DOHH2 (cell line): ENCODE data around the gene CHI3L1.

Source experiments
- H3F3A ChIP-seq: fragments of 200-600 bp; sonication (generic), shearing (Covaris generic); 2 replicates; pipeline ENCODE4 v1.6.0; 2016; ENCODE audit warnings: antibody characterized with exemption, mild to moderate bottlenecking; ENCODE audit not compliant: control insufficient read depth, insufficient read depth
- H3K27ac ChIP-seq: fragments of 200-600 bp; sonication (generic); 2 replicates; pipeline ENCODE4 v1.5.1; 2014; ENCODE audit warnings: low read depth, mild to moderate bottlenecking, low read length, moderate library complexity
- H3K27me3 ChIP-seq: fragments of 200-600 bp; sonication (generic); 2 replicates; pipeline ENCODE4 v1.6.1; 2014; ENCODE audit warnings: mild to moderate bottlenecking, low read length, mixed read lengths; ENCODE audit not compliant: control insufficient read depth
- H3K36me3 ChIP-seq: fragments of 200-600 bp; sonication (generic); 2 replicates; pipeline ENCODE4 v1.6.1; 2014; ENCODE audit warnings: mild to moderate bottlenecking, low read length, moderate library complexity, mixed read lengths; ENCODE audit not compliant: control insufficient read depth
- H3K4me1 ChIP-seq: fragments of 200-600 bp; sonication (generic); 2 replicates; pipeline ENCODE4 v1.6.1; 2014; ENCODE audit warnings: mild to moderate bottlenecking, low read length, mixed read lengths; ENCODE audit not compliant: control insufficient read depth
- H3K4me2 ChIP-seq: fragments of 200-600 bp; sonication (generic); 2 replicates; pipeline ENCODE4 v1.6.0; 2014; ENCODE audit warnings: mild to moderate bottlenecking, low read length, moderate library complexity
- H3K4me3 ChIP-seq: fragments of 200-600 bp; sonication (generic); 2 replicates; pipeline ENCODE4 v1.5.1; 2014; ENCODE audit warnings: mild to moderate bottlenecking, low read length, mixed read lengths
- H3K79me2 ChIP-seq: fragments of 200-600 bp; sonication (generic); 2 replicates; pipeline ENCODE4 v1.6.1; 2014; ENCODE audit warnings: mild to moderate bottlenecking, low read length, mixed read lengths; ENCODE audit not compliant: control insufficient read depth
- H3K9me2 ChIP-seq: fragments of 200-600 bp; sonication (generic); replicated peaks from 2 replicates; pipeline ENCODE4 v1.6.1; 2014; ENCODE audit warnings: mild to moderate bottlenecking, low read length, mixed read lengths; ENCODE audit not compliant: control insufficient read depth
- H3K9me3 ChIP-seq: fragments of 200-600 bp; sonication (generic); 2 replicates; pipeline ENCODE4 v1.6.1; 2014; ENCODE audit warnings: antibody characterized with exemption, low read length, mixed read lengths; ENCODE audit not compliant: control insufficient read depth, insufficient read depth
- H4K20me1 ChIP-seq: fragments of 200-600 bp; sonication (generic); 2 replicates; pipeline ENCODE4 v1.6.0; 2014; ENCODE audit warnings: low read depth, mild to moderate bottlenecking, antibody characterized with exemption, low read length, moderate library complexity; ENCODE audit not compliant: control insufficient read depth, insufficient read depth
- EZH2phosphoT487 ChIP-seq: fragments of 200-600 bp; sonication (generic); IDR thresholded peaks from 2 replicates; pipeline ENCODE4 v1.6.1; 2017; ENCODE audit warnings: borderline replicate concordance, mild to moderate bottlenecking, antibody characterized with exemption, low read length, moderate library complexity, mixed read lengths
- TF ChIP-seq, protein P1 (sequence below): fragments of 200-600 bp; sonication (generic); IDR thresholded peaks from one replicate; pipeline ENCODE4 v1.5.1; 2014; ENCODE audit warnings: antibody characterized with exemption, mild to moderate bottlenecking, low read depth, low read length; ENCODE audit not compliant: poor library complexity, severe bottlenecking

CHI3L1 gene

DNA sequence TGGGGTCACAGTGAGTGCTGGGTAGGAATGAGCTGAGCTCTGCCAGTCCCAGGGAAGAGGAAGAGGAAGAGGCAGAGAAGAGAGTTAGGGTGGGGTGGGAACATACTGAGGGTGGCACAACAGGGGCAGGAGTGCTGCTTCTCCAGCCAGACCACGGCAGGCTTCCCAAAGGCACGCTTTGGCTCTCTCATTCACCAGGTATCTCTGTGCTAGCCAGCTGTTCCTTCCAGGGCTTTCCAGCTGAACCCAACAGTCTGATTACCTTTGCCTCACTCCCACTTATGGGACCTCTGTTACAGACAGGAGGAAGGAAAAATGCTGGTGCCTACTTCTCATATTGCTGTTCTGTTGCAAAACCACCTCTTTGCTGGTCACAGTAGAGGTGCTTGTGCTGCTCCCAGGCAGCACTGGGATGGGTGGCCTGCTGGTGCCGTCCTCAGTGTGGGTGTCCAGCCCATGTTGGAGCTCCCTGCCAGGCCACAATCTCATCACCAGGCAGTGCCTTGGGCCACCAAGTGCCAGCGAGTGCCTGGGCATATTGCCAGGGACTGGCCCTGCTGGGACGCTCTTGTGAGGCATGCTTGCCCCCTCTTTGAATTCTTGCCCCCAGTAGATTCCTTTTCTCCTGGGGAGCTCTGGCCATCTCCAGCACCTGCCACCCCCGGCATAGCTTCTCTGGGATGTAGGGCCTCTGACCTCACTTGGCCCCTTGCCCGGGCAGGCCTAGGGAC lies 56.8 kb downstream of the CHI3L1 start:
- H3K4me2 ChIP-seq = no peak overlapping the region
- no peaks in the 10 kb centered on the region for H3F3A ChIP-seq
- no peak for TF ChIP-seq EZH2phosphoT487
- TF ChIP-seq, protein P1, sequence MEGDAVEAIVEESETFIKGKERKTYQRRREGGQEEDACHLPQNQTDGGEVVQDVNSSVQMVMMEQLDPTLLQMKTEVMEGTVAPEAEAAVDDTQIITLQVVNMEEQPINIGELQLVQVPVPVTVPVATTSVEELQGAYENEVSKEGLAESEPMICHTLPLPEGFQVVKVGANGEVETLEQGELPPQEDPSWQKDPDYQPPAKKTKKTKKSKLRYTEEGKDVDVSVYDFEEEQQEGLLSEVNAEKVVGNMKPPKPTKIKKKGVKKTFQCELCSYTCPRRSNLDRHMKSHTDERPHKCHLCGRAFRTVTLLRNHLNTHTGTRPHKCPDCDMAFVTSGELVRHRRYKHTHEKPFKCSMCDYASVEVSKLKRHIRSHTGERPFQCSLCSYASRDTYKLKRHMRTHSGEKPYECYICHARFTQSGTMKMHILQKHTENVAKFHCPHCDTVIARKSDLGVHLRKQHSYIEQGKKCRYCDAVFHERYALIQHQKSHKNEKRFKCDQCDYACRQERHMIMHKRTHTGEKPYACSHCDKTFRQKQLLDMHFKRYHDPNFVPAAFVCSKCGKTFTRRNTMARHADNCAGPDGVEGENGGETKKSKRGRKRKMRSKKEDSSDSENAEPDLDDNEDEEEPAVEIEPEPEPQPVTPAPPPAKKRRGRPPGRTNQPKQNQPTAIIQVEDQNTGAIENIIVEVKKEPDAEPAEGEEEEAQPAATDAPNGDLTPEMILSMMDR = no peak
- H3K27me3 ChIP-seq = peaks cover 7% of the 10 kb centered on the region; the same call in 1 of the 2 replicates
- no peak overlapping the region for H3K4me3 ChIP-seq
- no peaks in the 10 kb centered on the region for H3K79me2 ChIP-seq
- no peaks in the 10 kb centered on the region for H3K4me1 ChIP-seq
- no peak overlapping the region for H3K27ac ChIP-seq
- H3K36me3 ChIP-seq = no peaks in the 10 kb centered on the region
- H4K20me1 ChIP-seq = no peaks in the 10 kb centered on the region
- H3K9me2 ChIP-seq = no peaks in the 10 kb centered on the region
- no peaks in the 10 kb centered on the region for H3K9me3 ChIP-seq
